K562 (cell line): ENCODE data around the gene ADGRE1.

Experiments used
- JUNB ChIP-seq: fragments of 450-650 bp; formaldehyde crosslinking; conservative IDR thresholded peaks from 2 replicates; pipeline ENCODE4 v1.4.0; 2020; ENCODE audit warnings: mild to moderate bottlenecking
- POLR2AphosphoS5 ChIP-seq: IDR thresholded peaks from 2 replicates; pipeline ENCODE4 v1.6.1; 2011; ENCODE audit warnings: mild to moderate bottlenecking, low read depth, low read length, moderate library complexity; ENCODE audit not compliant: control insufficient read depth, insufficient read depth
- ZNF175 ChIP-seq: fragments of 200-800 bp; sonication (Bioruptor generic); IDR thresholded peaks from 2 replicates; pipeline ENCODE4 v1.6.1; 2016; ENCODE audit warnings: low read depth, mild to moderate bottlenecking, missing genetic modification characterization, missing compliant biosample characterization
- TF ChIP-seq, protein P1 (sequence below): fragments of 450-650 bp; IDR thresholded peaks from 2 replicates; pipeline ENCODE4 v1.6.1; 2016; ENCODE audit warnings: low read depth
- TF ChIP-seq, protein P2 (sequence below): fragments of 450-650 bp; formaldehyde crosslinking; conservative IDR thresholded peaks from 2 replicates; pipeline ENCODE4 v1.4.0; 2022; ENCODE audit warnings: mild to moderate bottlenecking, missing genetic modification characterization
- TF ChIP-seq, protein P3 (sequence below): sonication (generic); formaldehyde crosslinking; IDR thresholded peaks from 2 replicates; pipeline ENCODE4 v1.9.0; 2022; ENCODE audit warnings: mild to moderate bottlenecking, missing genetic modification reagents

DNA sequence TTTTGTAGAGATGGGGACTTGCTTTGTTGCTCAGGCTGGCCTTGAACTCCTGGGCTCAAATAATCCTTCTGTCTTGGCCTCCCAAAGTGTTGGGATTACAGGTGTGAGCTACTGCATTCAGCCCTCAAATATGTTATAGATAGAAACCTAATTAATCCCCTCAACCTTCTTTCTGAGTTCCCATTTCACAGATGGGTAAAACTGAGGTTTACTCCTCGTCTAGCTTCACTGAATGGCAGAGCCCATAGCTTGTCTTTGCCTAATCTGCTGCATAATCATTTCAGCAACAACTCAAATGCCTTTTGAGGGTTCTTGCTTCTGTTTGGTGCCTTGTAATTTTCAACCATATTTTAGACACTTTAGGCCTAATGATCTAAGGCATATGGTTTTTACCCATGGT, 36.0 kb upstream of the ADGRE1 start:
- TF ChIP-seq, protein P1, sequence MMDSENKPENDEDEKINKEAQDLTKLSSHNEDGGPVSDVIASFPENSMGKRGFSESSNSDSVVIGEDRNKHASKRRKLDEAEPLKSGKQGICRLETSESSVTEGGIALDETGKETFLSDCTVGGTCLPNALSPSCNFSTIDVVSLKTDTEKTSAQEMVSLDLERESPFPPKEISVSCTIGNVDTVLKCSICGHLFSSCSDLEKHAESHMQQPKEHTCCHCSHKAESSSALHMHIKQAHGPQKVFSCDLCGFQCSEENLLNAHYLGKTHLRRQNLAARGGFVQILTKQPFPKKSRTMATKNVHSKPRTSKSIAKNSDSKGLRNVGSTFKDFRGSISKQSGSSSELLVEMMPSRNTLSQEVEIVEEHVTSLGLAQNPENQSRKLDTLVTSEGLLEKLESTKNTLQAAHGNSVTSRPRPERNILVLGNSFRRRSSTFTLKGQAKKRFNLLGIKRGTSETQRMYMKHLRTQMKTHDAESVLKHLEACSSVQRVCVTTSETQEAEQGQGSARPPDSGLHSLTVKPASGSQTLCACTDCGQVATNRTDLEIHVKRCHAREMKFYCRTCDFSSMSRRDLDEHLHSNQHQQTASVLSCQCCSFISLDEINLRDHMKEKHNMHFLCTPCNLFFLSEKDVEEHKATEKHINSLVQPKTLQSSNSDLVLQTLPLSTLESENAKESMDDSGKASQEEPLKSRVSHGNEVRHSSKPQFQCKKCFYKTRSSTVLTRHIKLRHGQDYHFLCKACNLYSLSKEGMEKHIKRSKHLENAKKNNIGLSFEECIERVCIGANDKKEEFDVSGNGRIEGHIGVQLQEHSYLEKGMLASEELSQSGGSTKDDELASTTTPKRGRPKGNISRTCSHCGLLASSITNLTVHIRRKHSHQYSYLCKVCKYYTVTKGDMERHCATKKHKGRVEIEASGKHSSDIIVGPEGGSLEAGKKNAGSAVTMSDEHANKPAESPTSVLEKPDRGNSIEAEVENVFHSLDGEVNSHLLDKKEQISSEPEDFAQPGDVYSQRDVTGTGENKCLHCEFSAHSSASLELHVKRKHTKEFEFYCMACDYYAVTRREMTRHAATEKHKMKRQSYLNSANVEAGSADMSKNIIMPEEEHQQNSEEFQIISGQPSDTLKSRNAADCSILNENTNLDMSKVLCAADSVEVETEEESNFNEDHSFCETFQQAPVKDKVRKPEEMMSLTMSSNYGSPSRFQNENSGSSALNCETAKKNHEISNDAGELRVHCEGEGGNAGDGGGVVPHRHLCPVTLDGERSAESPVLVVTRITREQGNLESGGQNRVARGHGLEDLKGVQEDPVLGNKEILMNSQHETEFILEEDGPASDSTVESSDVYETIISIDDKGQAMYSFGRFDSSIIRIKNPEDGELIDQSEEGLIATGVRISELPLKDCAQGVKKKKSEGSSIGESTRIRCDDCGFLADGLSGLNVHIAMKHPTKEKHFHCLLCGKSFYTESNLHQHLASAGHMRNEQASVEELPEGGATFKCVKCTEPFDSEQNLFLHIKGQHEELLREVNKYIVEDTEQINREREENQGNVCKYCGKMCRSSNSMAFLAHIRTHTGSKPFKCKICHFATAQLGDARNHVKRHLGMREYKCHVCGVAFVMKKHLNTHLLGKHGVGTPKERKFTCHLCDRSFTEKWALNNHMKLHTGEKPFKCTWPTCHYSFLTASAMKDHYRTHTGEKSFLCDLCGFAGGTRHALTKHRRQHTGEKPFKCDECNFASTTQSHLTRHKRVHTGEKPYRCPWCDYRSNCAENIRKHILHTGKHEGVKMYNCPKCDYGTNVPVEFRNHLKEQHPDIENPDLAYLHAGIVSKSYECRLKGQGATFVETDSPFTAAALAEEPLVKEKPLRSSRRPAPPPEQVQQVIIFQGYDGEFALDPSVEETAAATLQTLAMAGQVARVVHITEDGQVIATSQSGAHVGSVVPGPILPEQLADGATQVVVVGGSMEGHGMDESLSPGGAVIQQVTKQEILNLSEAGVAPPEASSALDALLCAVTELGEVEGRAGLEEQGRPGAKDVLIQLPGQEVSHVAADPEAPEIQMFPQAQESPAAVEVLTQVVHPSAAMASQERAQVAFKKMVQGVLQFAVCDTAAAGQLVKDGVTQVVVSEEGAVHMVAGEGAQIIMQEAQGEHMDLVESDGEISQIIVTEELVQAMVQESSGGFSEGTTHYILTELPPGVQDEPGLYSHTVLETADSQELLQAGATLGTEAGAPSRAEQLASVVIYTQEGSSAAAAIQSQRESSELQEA: no peak
- TF ChIP-seq ZNF175 (CRISPR knock-in tag) (no peak), POLR2AphosphoS5 (no peak), JUNB (CRISPR knock-in tag) (no peak)
- TF ChIP-seq, protein P2, sequence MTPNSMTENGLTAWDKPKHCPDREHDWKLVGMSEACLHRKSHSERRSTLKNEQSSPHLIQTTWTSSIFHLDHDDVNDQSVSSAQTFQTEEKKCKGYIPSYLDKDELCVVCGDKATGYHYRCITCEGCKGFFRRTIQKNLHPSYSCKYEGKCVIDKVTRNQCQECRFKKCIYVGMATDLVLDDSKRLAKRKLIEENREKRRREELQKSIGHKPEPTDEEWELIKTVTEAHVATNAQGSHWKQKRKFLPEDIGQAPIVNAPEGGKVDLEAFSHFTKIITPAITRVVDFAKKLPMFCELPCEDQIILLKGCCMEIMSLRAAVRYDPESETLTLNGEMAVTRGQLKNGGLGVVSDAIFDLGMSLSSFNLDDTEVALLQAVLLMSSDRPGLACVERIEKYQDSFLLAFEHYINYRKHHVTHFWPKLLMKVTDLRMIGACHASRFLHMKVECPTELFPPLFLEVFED (CRISPR knock-in tag): no peak
- TF ChIP-seq, protein P3, sequence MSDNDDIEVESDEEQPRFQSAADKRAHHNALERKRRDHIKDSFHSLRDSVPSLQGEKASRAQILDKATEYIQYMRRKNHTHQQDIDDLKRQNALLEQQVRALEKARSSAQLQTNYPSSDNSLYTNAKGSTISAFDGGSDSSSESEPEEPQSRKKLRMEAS (CRISPR knock-in tag): no peak
